Measurements from ENCODE around the gene HCN3.
"Not testable (repeated sequence)": the region's sequence is repeated elsewhere in the genome, so short reads cannot be mapped to it uniquely, and the experiment has no call there.

HCN3 gene

GRCh38 chr1:155325603-155325893, 48.3 kb downstream of the HCN3 start:
- DNase-seq (ENCODE audit: low read depth in 1 of 2, low spot score in 1 of 2) = no peak
- Histone ChIP-seq H3K27ac (replicated peaks) (no peak overlapping the region), H3K27me3 (ENCODE audit: insufficient read depth, poor library complexity, severe bottlenecking) (no peaks in the 10 kb centered on the region), H3K4me3 (replicated peaks; ENCODE audit: insufficient read depth, low read length) (peak overlapping the region; percentile 94)
- TF ChIP-seq POLR2AphosphoS5 (IDR thresholded peaks at IDR 0.05; ENCODE audit: low read depth) (no peak), CTCF (IDR thresholded peaks at IDR 0.05; ENCODE audit: insufficient read depth, low read length) (no peak), SPI1 (IDR thresholded peaks at IDR 0.05; ENCODE audit: borderline replicate concordance, low read depth) (no peak)

GRCh38 chr1:155326020-155326526, 48.8 kb downstream of the HCN3 start:
- DNase-seq (ENCODE audit: low read depth in 1 of 2, low spot score in 1 of 2) = no peak
- TF ChIP-seq GABPA (IDR thresholded peaks at IDR 0.05; ENCODE audit: low read depth) = no peak
- no peak for TF ChIP-seq SPI1 (IDR thresholded peaks at IDR 0.05; ENCODE audit: borderline replicate concordance, low read depth)
- TF ChIP-seq REST (IDR thresholded peaks at IDR 0.05; ENCODE audit: insufficient replicate concordance, low read depth) = no peak
- no peak for TF ChIP-seq CTCF (IDR thresholded peaks at IDR 0.05; ENCODE audit: insufficient read depth, low read length)
- no peak for TF ChIP-seq POLR2AphosphoS5 (IDR thresholded peaks at IDR 0.05; ENCODE audit: low read depth)
- Histone ChIP-seq H3K27ac (replicated peaks) (no peak overlapping the region), H3K27me3 (ENCODE audit: insufficient read depth, poor library complexity, severe bottlenecking) (no peaks in the 10 kb centered on the region), H3K4me3 (replicated peaks; ENCODE audit: insufficient read depth, low read length) (no peak overlapping the region)

- Histone ChIP-seq H3K27ac (replicated peaks) (no peak overlapping the region), H3K4me3 (replicated peaks; ENCODE audit: insufficient read depth, low read length) (no peak overlapping the region), H3K27me3 (ENCODE audit: insufficient read depth, poor library complexity, severe bottlenecking) (no peaks in the 10 kb centered on the region)
- TF ChIP-seq POLR2AphosphoS5 (IDR thresholded peaks at IDR 0.05; ENCODE audit: low read depth) (no peak), GABPA (IDR thresholded peaks at IDR 0.05; ENCODE audit: low read depth) (no peak), REST (IDR thresholded peaks at IDR 0.05; ENCODE audit: insufficient replicate concordance, low read depth) (no peak), SPI1 (IDR thresholded peaks at IDR 0.05; ENCODE audit: borderline replicate concordance, low read depth) (no peak), CTCF (IDR thresholded peaks at IDR 0.05; ENCODE audit: insufficient read depth, low read length) (no peak)
- DNase-seq (ENCODE audit: low read depth in 1 of 2, low spot score in 1 of 2) = no peak
Measured at GRCh38 chr1:155326631-155327037, 49.4 kb downstream of the HCN3 start.

GRCh38 chr1:155327981-155328380, 50.7 kb downstream of the HCN3 start:
- Histone ChIP-seq H3K27me3 (ENCODE audit: insufficient read depth, poor library complexity, severe bottlenecking) (no peaks in the 10 kb centered on the region), H3K27ac (replicated peaks) (no peak overlapping the region), H3K4me3 (replicated peaks; ENCODE audit: insufficient read depth, low read length) (no peak overlapping the region)
- TF ChIP-seq GABPA (IDR thresholded peaks at IDR 0.05; ENCODE audit: low read depth) = no peak
- no peak for TF ChIP-seq SPI1 (IDR thresholded peaks at IDR 0.05; ENCODE audit: borderline replicate concordance, low read depth)
- no peak for TF ChIP-seq CTCF (IDR thresholded peaks at IDR 0.05; ENCODE audit: insufficient read depth, low read length)
- TF ChIP-seq REST (IDR thresholded peaks at IDR 0.05; ENCODE audit: insufficient replicate concordance, low read depth) = no peak
- TF ChIP-seq POLR2AphosphoS5 (IDR thresholded peaks at IDR 0.05; ENCODE audit: low read depth) = no peak
- no peak for DNase-seq (ENCODE audit: low read depth in 1 of 2, low spot score in 1 of 2)

GRCh38 chr1:155328856-155329255, 51.6 kb downstream of the HCN3 start:
- H3K27ac ChIP-seq (replicated peaks); H3K27me3 ChIP-seq (ENCODE audit: insufficient read depth, poor library complexity, severe bottlenecking); DNase-seq (ENCODE audit: low read depth in 1 of 2, low spot score in 1 of 2); H3K4me3 ChIP-seq (replicated peaks; ENCODE audit: insufficient read depth, low read length): not testable (repeated sequence)
